GM12874 (cell line): Measurements from ENCODE around the gene L3MBTL4.

Experiments used
- CTCF ChIP-seq: IDR thresholded peaks from 2 replicates; pipeline ENCODE4 v1.5.1; 2011; ENCODE audit warnings: low read depth, mild to moderate bottlenecking, control low read depth, low read length, moderate library complexity; ENCODE audit not compliant: insufficient read depth

The L3MBTL4 gene

GRCh38 chr18:5964996-5965395, 449.7 kb downstream of the L3MBTL4 start:
- no peak for TF ChIP-seq CTCF

GRCh38 chr18:5964596-5964995, 450.1 kb downstream of the L3MBTL4 start:
- TF ChIP-seq CTCF = no peak

- TF ChIP-seq CTCF = no peak
Observed at GRCh38 chr18:5964108-5964507, 450.6 kb downstream of the L3MBTL4 start.

GRCh38 chr18:5963267-5963666, 451.4 kb downstream of the L3MBTL4 start:
- TF ChIP-seq CTCF = no peak

- TF ChIP-seq CTCF = no peak
Observed at GRCh38 chr18:5962362-5962761, 452.3 kb downstream of the L3MBTL4 start.

GRCh38 chr18:5961828-5962150, 452.9 kb downstream of the L3MBTL4 start:
- TF ChIP-seq CTCF = no peak

GRCh38 chr18:5961097-5961827, 453.4 kb downstream of the L3MBTL4 start:
- TF ChIP-seq CTCF = no peak
